Cardiac muscle cell (in vitro differentiated cells and primary cell): ENCODE results near the gene CPM. TPM values are rescaled to one million over a fixed set of nuclear protein-coding genes. Genes with fewer than 3 reads are reported as not detected.
A peak's percentile ranks its signal among the peaks of the same experiment; 100 is the strongest.
"Not testable (repeated sequence)": the region's sequence is repeated elsewhere in the genome, so short reads cannot be mapped to it uniquely, and the experiment has no call there.

ENCODE experiments used
- DNase-seq, 2 donors: peaks; one replicate each; pipeline versions ENCODE4 v3.0.0 to v3.0.0-alpha.2; 2010 to 2017; ENCODE audit warnings: low read depth in 1 of 2, low spot score in 1 of 2
- H3K27ac ChIP-seq: fragments of 200-600 bp; sonication (generic); 2 replicates; pipeline ENCODE4 v1.5.1; 2016
- H3K27me3 ChIP-seq: fragments of 200-600 bp; sonication (generic); 2 replicates; pipeline ENCODE4 v1.6.0; 2016; ENCODE audit warnings: control low read depth
- H3K36me3 ChIP-seq: fragments of 200-600 bp; sonication (generic); 2 replicates; pipeline ENCODE4 v1.5.1; 2016; ENCODE audit warnings: control low read depth
- H3K4me1 ChIP-seq: fragments of 200-600 bp; sonication (generic); 2 replicates; pipeline ENCODE4 v1.8.1; 2017; ENCODE audit warnings: low read depth, mild to moderate bottlenecking, mixed run types
- H3K4me3 ChIP-seq: fragments of 200-600 bp; sonication (generic); 2 replicates; pipeline ENCODE4 v1.5.1; 2016; ENCODE audit warnings: mild to moderate bottlenecking
- H3K9me3 ChIP-seq: fragments of 200-600 bp; sonication (generic); 2 replicates; pipeline ENCODE4 v1.5.1; 2017; ENCODE audit warnings: low read depth, mild to moderate bottlenecking, control low read depth
- polyA plus RNA-seq: library from polyadenylated mRNA; unstranded; fragments of >200 nt; fragmentation: Nextera tagmentation; extraction: Ambion mirVana; gene quantifications from 2 replicates; pipeline ENCODE4 v1.2.1, GENCODE V29; 2016
- total RNA-seq: library from RNA; depleted of rRNA; stranded (reverse); fragments of >200 nt; gene quantifications from 2 replicates; pipeline ENCODE4 v1.2.3, GENCODE V29; 2016
- TF ChIP-seq, protein P1 (sequence below): IDR thresholded peaks from 2 replicates; pipeline ENCODE4 v1.5.1; 2012; ENCODE audit warnings: low read depth, mild to moderate bottlenecking, low read length

The CPM gene
- total and polyA plus RNA-seq, 2 experiments from 2014 or later = 1.5 to 2.0 TPM

DNA sequence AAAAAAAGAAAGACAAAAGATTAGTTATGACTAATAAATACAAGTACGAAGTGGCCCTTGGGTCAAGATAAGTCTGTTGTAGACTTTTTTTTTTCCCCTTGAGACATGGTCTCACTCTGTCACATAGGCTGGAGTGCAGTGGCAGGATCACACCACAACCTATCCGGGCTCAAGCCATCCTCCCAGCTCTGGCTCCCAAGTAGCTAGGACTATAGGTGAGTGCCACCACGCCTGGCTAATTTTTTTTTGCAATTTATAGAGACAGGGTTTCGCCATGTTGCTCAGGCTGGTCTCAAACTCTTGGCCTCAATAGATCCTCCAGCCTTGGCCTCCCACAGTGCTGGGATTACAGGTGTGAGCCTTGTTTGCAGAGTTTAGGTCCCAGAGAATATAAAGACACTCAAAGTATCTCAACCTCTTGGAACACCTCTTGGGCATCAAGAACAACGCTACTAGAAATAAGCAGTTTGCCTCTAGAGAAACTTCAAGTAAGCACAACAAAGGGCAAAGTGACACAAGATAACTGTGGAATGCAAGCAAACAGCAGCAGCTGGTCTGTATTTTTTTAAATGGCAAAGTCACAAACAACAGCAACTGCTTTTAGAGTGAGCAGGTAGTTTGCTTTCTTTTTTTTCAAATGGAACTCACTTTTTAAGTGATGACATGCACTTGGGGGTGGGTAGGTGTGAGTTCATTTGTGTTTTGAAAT lies 128.9 kb downstream of the CPM start:
- Histone ChIP-seq H3K27me3 (no peaks in the 10 kb centered on the region), H3K4me3 (no peak overlapping the region), H3K36me3 (no peaks in the 10 kb centered on the region), H3K27ac (peak overlapping the region; percentile 32), H3K4me1 (peaks cover 2% of the 10 kb centered on the region), H3K9me3 (no peaks in the 10 kb centered on the region)
- DNase-seq = no peak
- TF ChIP-seq, protein P1, sequence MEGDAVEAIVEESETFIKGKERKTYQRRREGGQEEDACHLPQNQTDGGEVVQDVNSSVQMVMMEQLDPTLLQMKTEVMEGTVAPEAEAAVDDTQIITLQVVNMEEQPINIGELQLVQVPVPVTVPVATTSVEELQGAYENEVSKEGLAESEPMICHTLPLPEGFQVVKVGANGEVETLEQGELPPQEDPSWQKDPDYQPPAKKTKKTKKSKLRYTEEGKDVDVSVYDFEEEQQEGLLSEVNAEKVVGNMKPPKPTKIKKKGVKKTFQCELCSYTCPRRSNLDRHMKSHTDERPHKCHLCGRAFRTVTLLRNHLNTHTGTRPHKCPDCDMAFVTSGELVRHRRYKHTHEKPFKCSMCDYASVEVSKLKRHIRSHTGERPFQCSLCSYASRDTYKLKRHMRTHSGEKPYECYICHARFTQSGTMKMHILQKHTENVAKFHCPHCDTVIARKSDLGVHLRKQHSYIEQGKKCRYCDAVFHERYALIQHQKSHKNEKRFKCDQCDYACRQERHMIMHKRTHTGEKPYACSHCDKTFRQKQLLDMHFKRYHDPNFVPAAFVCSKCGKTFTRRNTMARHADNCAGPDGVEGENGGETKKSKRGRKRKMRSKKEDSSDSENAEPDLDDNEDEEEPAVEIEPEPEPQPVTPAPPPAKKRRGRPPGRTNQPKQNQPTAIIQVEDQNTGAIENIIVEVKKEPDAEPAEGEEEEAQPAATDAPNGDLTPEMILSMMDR = no peak

DNA sequence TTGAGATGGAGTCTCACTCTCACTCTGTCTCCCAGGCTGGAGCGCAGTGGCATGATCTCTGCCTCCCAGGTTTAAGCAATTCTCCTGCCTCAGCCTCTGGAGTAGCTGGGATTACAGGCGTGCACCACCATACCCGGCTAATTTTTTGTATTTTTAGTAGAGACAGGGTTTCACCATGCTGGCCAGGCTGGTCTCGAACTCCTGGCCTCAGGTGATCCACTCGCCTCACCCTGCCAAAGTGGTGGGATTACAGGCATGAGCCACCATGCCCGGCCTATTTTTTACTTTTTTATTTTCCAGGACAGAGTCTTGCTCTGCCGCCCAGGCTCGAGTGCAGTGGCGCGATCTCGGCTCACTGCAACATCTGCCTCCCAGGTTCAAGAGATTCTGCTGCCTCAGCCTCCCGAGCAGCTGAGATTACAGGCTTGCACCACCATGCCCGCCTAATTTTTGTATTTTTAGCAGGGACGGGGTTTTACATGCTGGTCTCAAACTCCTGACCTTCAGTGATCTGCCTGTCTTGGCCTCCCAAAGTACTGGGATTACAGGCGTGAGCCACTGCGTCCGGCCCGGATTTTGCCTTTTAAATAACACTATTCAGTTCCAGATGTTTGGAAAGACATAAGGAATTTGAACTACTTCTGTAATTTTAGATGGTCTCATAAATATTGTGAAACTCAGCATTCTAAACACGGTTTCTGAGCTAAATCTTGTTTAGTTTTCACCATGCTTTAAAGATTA lies 129.9 kb downstream of the CPM start:
- H3K27me3 ChIP-seq, H3K4me1 ChIP-seq, DNase-seq, H3K27ac ChIP-seq, H3K9me3 ChIP-seq, H3K4me3 ChIP-seq, H3K36me3 ChIP-seq: not testable (repeated sequence)

DNA sequence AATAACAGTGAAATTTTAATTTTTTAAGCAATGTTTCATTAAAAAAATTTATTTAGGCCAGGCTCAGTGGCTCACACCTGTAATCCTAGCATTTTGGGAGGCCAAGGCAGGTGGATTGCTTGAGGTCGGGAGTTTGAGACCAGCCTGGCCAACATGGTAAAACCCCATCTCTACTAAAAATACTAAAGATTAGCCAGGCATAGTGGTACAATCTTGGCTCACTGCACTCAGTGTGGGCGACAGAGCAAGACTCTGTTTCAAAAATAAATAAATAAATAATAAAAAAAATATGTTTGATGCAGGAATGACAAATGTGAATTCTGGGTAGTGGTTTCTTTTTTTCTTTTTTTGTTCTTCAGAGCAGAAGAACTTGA lies 130.6 kb downstream of the CPM start:
- H3K9me3 ChIP-seq, H3K4me3 ChIP-seq, H3K4me1 ChIP-seq, DNase-seq, H3K27me3 ChIP-seq, H3K27ac ChIP-seq, H3K36me3 ChIP-seq: not testable (repeated sequence)

Other genes starting within 250 kb of the CPM start
- gene NUP107, start 246.2 kb downstream of the CPM start, total RNA-seq = 28.1 and 33.4 TPM in 2 replicates
- 53.9 and 69.5 TPM in 2 replicates for gene NUP107, start 246.2 kb downstream of the CPM start, polyA plus RNA-seq
- gene SLC35E3, start 187.0 kb downstream of the CPM start, total RNA-seq = 4.8 and 6.9 TPM in 2 replicates
- gene SLC35E3, start 187.0 kb downstream of the CPM start, polyA plus RNA-seq = 22.5 and 25.4 TPM in 2 replicates
- 58.3 and 70.3 TPM in 2 replicates for gene MDM2, start 125.0 kb downstream of the CPM start, total RNA-seq
- gene MDM2, start 125.0 kb downstream of the CPM start, polyA plus RNA-seq = 23.7 and 37.3 TPM in 2 replicates